ENCODE data around the gene ADTRP. TPM values are rescaled to one million over a fixed set of nuclear protein-coding genes. Genes with fewer than 3 reads are reported as not detected.

Gene ADTRP
- total and polyA plus RNA-seq, 4 donors: 0.82 to 7.4 (median 1.2) TPM

DNA sequence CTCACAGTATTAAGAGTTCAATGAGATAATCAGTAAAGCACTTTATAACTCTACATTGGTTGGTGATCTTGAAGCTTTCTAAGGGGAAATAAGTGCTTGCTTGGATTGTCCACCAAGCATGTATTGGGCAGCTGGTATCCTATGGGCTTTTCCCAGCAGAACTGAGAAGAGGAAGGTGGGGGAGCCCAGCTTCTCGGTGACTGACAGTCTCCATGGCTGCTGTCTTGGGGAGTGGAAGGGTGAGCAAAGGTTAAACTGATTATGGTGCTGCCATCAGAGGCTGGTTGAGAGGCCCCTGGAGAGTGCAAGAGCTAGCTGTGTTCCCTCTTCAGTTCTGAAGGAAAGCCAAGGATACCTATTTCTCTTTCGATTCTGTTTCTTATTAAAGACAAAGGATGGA is 35.5 kb upstream of the ADTRP start:
- Histone ChIP-seq H3K4me3 (ENCODE audit: low read length in 2 of 2) (no peak overlapping the region), H3K9me3 (ENCODE audit: control insufficient read depth, low read length) (no peaks in the 10 kb centered on the region), H3K27ac (ENCODE audit: low read depth in 1 of 2, low read length in 2 of 2) (no peak overlapping the region), H3K4me1 (ENCODE audit: control insufficient read depth in 1 of 2, insufficient read depth in 2 of 2, low read length in 2 of 2) (peaks cover 2 to 3% of the 10 kb centered on the region in 2 donors), H3K27me3 (ENCODE audit: control insufficient read depth in 1 of 2, insufficient read depth in 2 of 2, low read length in 1 of 2) (no peaks in the 10 kb centered on the region), H3K36me3 (ENCODE audit: control insufficient read depth in 1 of 2, insufficient read depth in 2 of 2, low read length in 1 of 2) (no peaks in the 10 kb centered on the region)
- ATAC-seq (ENCODE audit: low FRiP score) (no peak), DNase-seq (no peak)
- intact Hi-C loops (cut with DNase I): loop anchor here in 1 of 2 donors (5.0 kb wide), 2 partner anchors 42 to 193 kb away; no protein-coding TSS in a partner anchor
- 94 to 95% methylated on average over 2 of the region's 2 CpGs for WGBS, 2 donors

DNA sequence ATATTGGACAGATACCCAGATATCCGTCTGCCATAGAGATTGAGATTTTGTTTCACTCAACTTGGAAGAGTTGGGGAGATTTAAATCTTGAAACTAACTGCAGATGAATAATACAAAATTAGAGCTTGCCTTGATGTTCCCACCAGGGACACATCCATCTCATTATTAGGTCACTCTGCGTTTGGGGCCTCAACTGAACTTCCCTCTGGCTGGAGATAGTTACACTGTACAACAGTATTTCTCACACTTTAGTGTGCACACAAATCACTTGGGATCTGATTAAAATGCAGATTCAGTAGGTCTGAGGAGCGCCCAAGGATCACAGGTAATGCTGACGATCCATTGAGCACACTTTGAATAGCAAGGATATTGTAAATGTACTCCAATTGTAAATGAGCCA is 35.0 kb upstream of the ADTRP start:
- H3K9me3 ChIP-seq (ENCODE audit: control insufficient read depth, low read length): no peaks in the 10 kb centered on the region
- H3K36me3 ChIP-seq (ENCODE audit: control insufficient read depth in 1 of 2, insufficient read depth in 2 of 2, low read length in 1 of 2): no peaks in the 10 kb centered on the region
- peaks cover 2 to 3% of the 10 kb centered on the region in 2 donors for H3K4me1 ChIP-seq (ENCODE audit: control insufficient read depth in 1 of 2, insufficient read depth in 2 of 2, low read length in 2 of 2)
- no peak overlapping the region for H3K27ac ChIP-seq (ENCODE audit: low read depth in 1 of 2, low read length in 2 of 2)
- no peaks in the 10 kb centered on the region for H3K27me3 ChIP-seq (ENCODE audit: control insufficient read depth in 1 of 2, insufficient read depth in 2 of 2, low read length in 1 of 2)
- DNase-seq (no peak), ATAC-seq (ENCODE audit: low FRiP score) (peak; percentile 49)
- WGBS, 2 donors: 83 to 89% methylated on average over 4 of the region's 4 CpGs
- no peak overlapping the region for H3K4me3 ChIP-seq (ENCODE audit: low read length in 2 of 2)
- intact Hi-C loops (cut with DNase I): loop anchor here in 1 of 2 donors (5.0 kb wide), 2 partner anchors 41 to 194 kb away; no protein-coding TSS in a partner anchor

DNA sequence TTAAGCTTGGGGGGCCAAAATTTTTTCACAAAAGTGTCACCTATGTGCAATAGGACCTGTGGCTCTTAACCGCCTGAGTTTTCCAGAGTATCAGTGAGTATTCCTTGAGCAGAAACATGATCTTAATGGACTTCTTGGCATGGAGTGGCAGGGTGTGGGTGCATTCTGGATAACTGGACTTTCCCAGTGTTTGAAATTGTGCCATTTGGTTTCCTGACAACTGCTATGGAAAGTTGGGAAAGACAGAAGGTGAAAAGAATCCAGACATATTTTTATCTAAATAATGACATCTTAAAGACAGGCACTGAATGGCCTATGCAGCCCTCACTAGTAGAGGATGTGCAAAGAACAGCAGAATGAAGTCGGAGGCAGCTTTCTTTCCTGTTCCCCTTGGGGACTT is 34.3 kb upstream of the ADTRP start:
- no peak for ATAC-seq (ENCODE audit: low FRiP score)
- no peak overlapping the region for H3K4me3 ChIP-seq (ENCODE audit: low read length in 2 of 2)
- no peak overlapping the region for H3K27ac ChIP-seq (ENCODE audit: low read depth in 1 of 2, low read length in 2 of 2)
- no peaks in the 10 kb centered on the region for H3K36me3 ChIP-seq (ENCODE audit: control insufficient read depth in 1 of 2, insufficient read depth in 2 of 2, low read length in 1 of 2)
- H3K4me1 ChIP-seq (ENCODE audit: control insufficient read depth in 1 of 2, insufficient read depth in 2 of 2, low read length in 2 of 2): peaks cover 2 to 3% of the 10 kb centered on the region in 2 donors
- no peaks in the 10 kb centered on the region for H3K9me3 ChIP-seq (ENCODE audit: control insufficient read depth, low read length)
- H3K27me3 ChIP-seq (ENCODE audit: control insufficient read depth in 1 of 2, insufficient read depth in 2 of 2, low read length in 1 of 2): no peaks in the 10 kb centered on the region
- 74 to 77% methylated on average over 2 of the region's 2 CpGs for WGBS, 2 donors
- intact Hi-C loops (cut with DNase I): loop anchor here in 1 of 2 donors (5.0 kb wide), 2 partner anchors 41 to 194 kb away; no protein-coding TSS in a partner anchor
- DNase-seq: no peak

DNA sequence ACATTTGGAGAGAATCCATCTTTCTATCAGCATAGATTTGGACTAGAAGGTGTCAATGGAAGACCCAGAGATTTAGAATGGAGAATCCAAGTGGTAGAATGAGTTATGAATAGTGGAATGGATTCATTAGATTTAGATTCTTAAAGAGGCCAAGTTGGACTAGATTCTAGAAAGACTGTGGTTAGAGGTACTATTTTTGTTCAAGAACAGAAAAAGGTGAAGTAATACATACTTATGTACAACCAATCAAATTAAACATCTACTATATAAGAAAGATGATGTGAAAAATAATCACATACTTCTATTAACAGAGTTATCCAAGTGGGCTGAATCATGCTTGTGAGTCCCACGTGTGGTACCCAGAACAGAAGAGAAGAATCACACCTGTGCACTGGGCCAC is 33.8 kb upstream of the ADTRP start:
- WGBS, 2 donors: 89 to 91% methylated on average over 1 of the region's 1 CpG
- Histone ChIP-seq H3K27ac (ENCODE audit: low read depth in 1 of 2, low read length in 2 of 2) (no peak overlapping the region), H3K4me1 (ENCODE audit: control insufficient read depth in 1 of 2, insufficient read depth in 2 of 2, low read length in 2 of 2) (peaks cover 2 to 3% of the 10 kb centered on the region in 2 donors), H3K27me3 (ENCODE audit: control insufficient read depth in 1 of 2, insufficient read depth in 2 of 2, low read length in 1 of 2) (no peaks in the 10 kb centered on the region), H3K4me3 (ENCODE audit: low read length in 2 of 2) (no peak overlapping the region), H3K9me3 (ENCODE audit: control insufficient read depth, low read length) (no peaks in the 10 kb centered on the region), H3K36me3 (ENCODE audit: control insufficient read depth in 1 of 2, insufficient read depth in 2 of 2, low read length in 1 of 2) (no peaks in the 10 kb centered on the region)
- intact Hi-C loops (cut with DNase I): loop anchor here in 1 of 2 donors (5.0 kb wide), 2 partner anchors 40 to 195 kb away; no protein-coding TSS in a partner anchor
- no peak for DNase-seq
- no peak for ATAC-seq (ENCODE audit: low FRiP score)

DNA sequence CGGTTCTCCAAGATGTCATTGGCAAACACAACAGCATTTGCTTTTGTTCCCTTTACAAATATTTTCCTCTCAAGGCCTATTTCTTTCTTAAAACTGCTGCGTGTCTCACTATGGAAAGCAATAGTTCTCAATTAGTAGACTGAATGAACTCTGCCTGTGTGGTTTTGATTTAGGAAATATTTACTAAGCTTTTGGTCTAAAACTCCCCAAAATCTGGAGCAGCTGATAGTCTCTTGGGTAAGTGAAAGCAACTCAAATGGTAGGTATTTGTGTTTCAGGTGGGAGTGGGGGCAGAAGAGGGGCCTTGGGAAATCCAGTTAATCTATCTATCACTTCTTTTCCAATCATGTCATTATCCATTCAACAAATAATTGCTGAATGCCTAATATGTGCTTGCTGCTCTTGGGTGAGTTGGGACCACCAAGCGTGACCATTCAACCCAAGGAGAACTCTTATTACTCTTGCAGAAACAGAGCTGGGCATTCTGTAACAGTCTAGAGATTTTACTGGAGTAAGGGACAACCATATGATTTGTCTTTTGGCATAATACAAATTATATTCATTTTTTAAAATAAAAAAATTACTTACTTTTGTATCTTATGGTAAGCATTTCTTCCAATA is 33.2 kb upstream of the ADTRP start:
- ATAC-seq (ENCODE audit: low FRiP score): no peak
- intact Hi-C loops (cut with DNase I): loop anchor here in 1 of 2 donors (5.0 kb wide), 2 partner anchors 39 to 196 kb away; no protein-coding TSS in a partner anchor
- Histone ChIP-seq H3K27ac (ENCODE audit: low read depth in 1 of 2, low read length in 2 of 2) (no peak overlapping the region), H3K36me3 (ENCODE audit: control insufficient read depth in 1 of 2, insufficient read depth in 2 of 2, low read length in 1 of 2) (no peaks in the 10 kb centered on the region), H3K27me3 (ENCODE audit: control insufficient read depth in 1 of 2, insufficient read depth in 2 of 2, low read length in 1 of 2) (no peaks in the 10 kb centered on the region), H3K4me1 (ENCODE audit: control insufficient read depth in 1 of 2, insufficient read depth in 2 of 2, low read length in 2 of 2) (peaks cover 2 to 3% of the 10 kb centered on the region in 2 donors), H3K4me3 (ENCODE audit: low read length in 2 of 2) (no peak overlapping the region), H3K9me3 (ENCODE audit: control insufficient read depth, low read length) (no peaks in the 10 kb centered on the region)
- no peak for DNase-seq
- 58 to 64% methylated on average over 3 of the region's 3 CpGs for WGBS, 2 donors

DNA sequence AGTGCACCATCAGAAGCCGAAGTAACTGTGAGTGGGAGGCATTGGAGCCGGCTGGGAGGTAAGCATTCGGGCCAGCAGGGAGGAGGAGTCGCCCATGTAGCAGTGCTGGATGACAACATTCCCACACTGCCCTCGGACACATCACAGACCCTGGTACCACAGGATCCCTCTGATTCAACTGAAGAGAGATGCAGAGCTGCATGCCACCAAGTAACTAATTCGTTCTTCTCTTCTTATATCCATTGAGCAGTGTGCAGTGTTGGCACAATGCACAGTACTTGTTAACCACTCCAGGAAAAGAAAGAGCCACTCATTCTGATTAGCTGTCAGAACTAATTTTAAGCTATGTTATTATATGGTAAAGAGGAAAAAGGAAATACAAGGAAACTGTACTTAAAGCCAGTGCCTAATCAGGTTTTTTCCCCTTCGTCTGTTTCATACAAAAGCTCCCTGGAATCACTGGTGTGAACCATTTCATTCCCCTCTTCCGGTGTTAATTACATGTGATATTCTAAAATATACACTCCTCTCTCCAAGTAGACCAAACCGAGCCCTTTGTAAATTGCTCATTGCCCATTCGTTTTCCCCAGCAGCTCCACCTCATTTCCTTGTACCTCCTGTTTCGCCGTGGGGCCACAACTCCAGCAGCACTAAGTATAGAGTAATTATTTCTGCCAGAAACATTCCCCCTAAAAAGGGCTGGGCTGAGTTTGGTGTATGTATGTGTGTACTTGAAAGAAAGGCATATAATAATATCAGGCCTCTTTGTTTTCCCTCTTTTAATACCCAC is 32.4 kb upstream of the ADTRP start:
- ATAC-seq (ENCODE audit: low FRiP score) (no peak), DNase-seq (no peak)
- Histone ChIP-seq H3K27ac (ENCODE audit: low read depth in 1 of 2, low read length in 2 of 2) (no peak overlapping the region), H3K36me3 (ENCODE audit: control insufficient read depth in 1 of 2, insufficient read depth in 2 of 2, low read length in 1 of 2) (no peaks in the 10 kb centered on the region), H3K9me3 (ENCODE audit: control insufficient read depth, low read length) (no peaks in the 10 kb centered on the region), H3K4me3 (ENCODE audit: low read length in 2 of 2) (no peak overlapping the region), H3K4me1 (ENCODE audit: control insufficient read depth in 1 of 2, insufficient read depth in 2 of 2, low read length in 2 of 2) (peaks cover 2 to 3% of the 10 kb centered on the region in 2 donors), H3K27me3 (ENCODE audit: control insufficient read depth in 1 of 2, insufficient read depth in 2 of 2, low read length in 1 of 2) (no peaks in the 10 kb centered on the region)
- intact Hi-C loops (cut with DNase I): loop anchor here in 1 of 2 donors (5.0 kb wide), 2 partner anchors 39 to 196 kb away; no protein-coding TSS in a partner anchor
- WGBS, 2 donors: 40 to 49% methylated on average over 12 of the region's 12 CpGs

DNA sequence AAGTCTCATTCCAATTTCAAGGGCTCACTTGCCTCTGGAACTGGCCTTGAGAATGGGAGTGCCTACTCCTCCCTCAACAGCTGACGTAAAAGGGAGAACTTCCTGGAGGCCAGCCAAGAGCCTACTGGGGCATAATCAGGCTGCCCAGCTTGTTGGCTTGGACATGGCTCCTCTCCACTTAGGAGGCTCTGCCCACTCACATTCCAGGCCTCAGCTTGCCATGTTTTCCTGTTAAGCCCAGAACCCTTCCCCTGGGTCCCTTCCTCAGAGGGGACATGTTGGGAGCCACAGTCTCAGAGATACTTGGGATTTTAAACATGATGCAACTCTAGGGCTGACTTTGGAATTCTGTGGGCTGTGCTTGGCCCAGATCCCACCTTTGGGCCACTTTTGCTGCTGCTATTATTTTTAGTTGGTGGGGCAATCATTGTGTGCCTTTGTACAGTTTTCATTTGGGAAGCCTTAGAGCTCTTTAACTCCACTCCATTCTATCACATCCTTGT is 31.5 kb upstream of the ADTRP start:
- no peaks in the 10 kb centered on the region for H3K36me3 ChIP-seq (ENCODE audit: control insufficient read depth in 1 of 2, insufficient read depth in 2 of 2, low read length in 1 of 2)
- WGBS, 2 donors: 0 to 2% methylated on average over 1 of the region's 1 CpG
- intact Hi-C loops (cut with DNase I): loop anchor here in 1 of 2 donors (5.0 kb wide), 2 partner anchors 38 to 197 kb away; no protein-coding TSS in a partner anchor
- H3K27ac ChIP-seq (ENCODE audit: low read depth in 1 of 2, low read length in 2 of 2): peak overlapping the region in 1 of 2 donors; percentile 65
- peaks cover 2 to 3% of the 10 kb centered on the region in 2 donors for H3K4me1 ChIP-seq (ENCODE audit: control insufficient read depth in 1 of 2, insufficient read depth in 2 of 2, low read length in 2 of 2)
- DNase-seq: peak; percentile 88 to 92
- H3K4me3 ChIP-seq (ENCODE audit: low read length in 2 of 2): no peak overlapping the region
- ATAC-seq (ENCODE audit: low FRiP score): peak; percentile 76
- H3K27me3 ChIP-seq (ENCODE audit: control insufficient read depth in 1 of 2, insufficient read depth in 2 of 2, low read length in 1 of 2): no peaks in the 10 kb centered on the region
- no peaks in the 10 kb centered on the region for H3K9me3 ChIP-seq (ENCODE audit: control insufficient read depth, low read length)

DNA sequence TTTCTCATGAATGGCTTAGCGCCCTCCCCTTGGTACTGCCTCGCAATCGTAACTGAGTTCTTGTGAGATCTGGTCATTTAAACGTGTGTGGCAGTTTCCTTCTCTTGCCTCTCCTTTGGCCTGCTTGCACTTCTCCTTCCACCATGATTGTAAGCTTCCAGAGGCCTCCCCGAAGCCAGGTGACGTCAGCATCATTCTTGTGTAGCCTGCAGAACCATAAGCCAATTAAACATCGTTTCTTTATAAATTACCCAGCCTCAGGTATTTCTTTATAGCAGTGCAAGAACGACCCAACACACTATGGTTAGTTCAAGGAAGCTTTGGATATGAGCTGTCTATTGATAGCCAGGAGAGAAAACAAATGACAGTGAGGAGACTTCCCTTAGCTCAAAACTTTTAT is 29.5 kb upstream of the ADTRP start:
- no peak for DNase-seq
- Histone ChIP-seq H3K4me1 (ENCODE audit: control insufficient read depth in 1 of 2, insufficient read depth in 2 of 2, low read length in 2 of 2) (peaks cover 2 to 3% of the 10 kb centered on the region in 2 donors), H3K4me3 (ENCODE audit: low read length in 2 of 2) (no peak overlapping the region), H3K36me3 (ENCODE audit: control insufficient read depth in 1 of 2, insufficient read depth in 2 of 2, low read length in 1 of 2) (no peaks in the 10 kb centered on the region), H3K27ac (ENCODE audit: low read depth in 1 of 2, low read length in 2 of 2) (no peak overlapping the region), H3K27me3 (ENCODE audit: control insufficient read depth in 1 of 2, insufficient read depth in 2 of 2, low read length in 1 of 2) (no peaks in the 10 kb centered on the region), H3K9me3 (ENCODE audit: control insufficient read depth, low read length) (no peaks in the 10 kb centered on the region)
- no peak for ATAC-seq (ENCODE audit: low FRiP score)
- intact Hi-C loops (cut with DNase I): loop anchor here in 1 of 2 donors (5.0 kb wide), 1 partner anchor 36 kb away; no protein-coding TSS in a partner anchor
- WGBS, 2 donors: 86 to 94% methylated on average over 8 of the region's 8 CpGs
